IMR-90 (cell line): ENCODE measurements around the gene THEM4. TPM values are rescaled to one million over a fixed set of nuclear protein-coding genes. Genes with fewer than 3 reads are reported as not detected.

Source experiments
- ATAC-seq: fragments of 200-7000 bp; cut with Tn5 transposase; 2 replicates; pipeline ENCODE4 v1.9.1; 2020; ENCODE audit warnings: low read depth, mild to moderate bottlenecking, moderate library complexity
- BruUV-seq: library from RNA; stranded (reverse); fragments of 400-500 nt; replicated peaks from 2 replicates; lab custom pipeline; 2021; lab: Mats Ljungman, UMichigan
- CTCF ChIA-PET: fragments of 300-600 bp; formaldehyde crosslinking; extraction: SDS; loops from one replicate; lab custom pipeline; 2021; ENCODE audit warnings: antibody characterized with exemption; lab: Yijun Ruan, JAX
- POLR2A ChIA-PET: fragments of 300-600 bp; sonication (Branson Sonifier 250); formaldehyde crosslinking; loops from one replicate; lab custom pipeline; 2022; ENCODE audit warnings: antibody characterized with exemption; ENCODE audit not compliant: unreplicated experiment; lab: Charles Lee
- DNase-seq: peaks from one replicate; pipeline ENCODE4 v3.0.0; 2013
- H2AFZ ChIP-seq: replicated peaks from 2 replicates; pipeline ENCODE3; 2013; ENCODE audit warnings: low read length, mild to moderate bottlenecking; ENCODE audit not compliant: poor library complexity
- H2AK5ac ChIP-seq: 2 replicates; pipeline ENCODE4 v1.6.1; 2013; ENCODE audit warnings: low read depth, low read length, inconsistent platforms
- H2AK9ac ChIP-seq: replicated peaks from 2 replicates; pipeline ENCODE3; 2013; ENCODE audit warnings: mild to moderate bottlenecking, low read depth, low read length, moderate library complexity; ENCODE audit not compliant: poor library complexity
- H2BK120ac ChIP-seq: 2 replicates; pipeline ENCODE4 v1.6.1; 2013; ENCODE audit warnings: low read depth, low read length, inconsistent platforms
- H2BK15ac ChIP-seq: 3 replicates; pipeline ENCODE4 v1.6.1; 2013; ENCODE audit warnings: low read depth, low read length, inconsistent platforms
- H2BK20ac ChIP-seq: 2 replicates; pipeline ENCODE4 v1.6.1; 2013; ENCODE audit warnings: low read depth, mild to moderate bottlenecking, inconsistent platforms, low read length, moderate library complexity
- H2BK5ac ChIP-seq: 2 replicates; pipeline ENCODE4 v1.6.1; 2013; ENCODE audit warnings: mild to moderate bottlenecking, low read depth, low read length, inconsistent platforms; ENCODE audit not compliant: poor library complexity, severe bottlenecking
- H3K14ac ChIP-seq: replicated peaks from 2 replicates; pipeline ENCODE4 v1.6.1; 2013; ENCODE audit warnings: low read depth, low read length, inconsistent platforms
- H3K18ac ChIP-seq: 2 replicates; pipeline ENCODE4 v1.6.1; 2013; ENCODE audit warnings: low read depth, low read length, control low read depth
- H3K23ac ChIP-seq: 2 replicates; pipeline ENCODE4 v1.6.1; 2013; ENCODE audit warnings: low read depth, low read length, inconsistent platforms
- H3K27ac ChIP-seq: 2 replicates; pipeline ENCODE4 v1.5.1; 2013; ENCODE audit warnings: mild to moderate bottlenecking, control low read depth, low read length; ENCODE audit not compliant: insufficient read depth
- H3K27me3 ChIP-seq: 2 replicates; pipeline ENCODE4 v1.6.1; 2013; ENCODE audit warnings: low read length; ENCODE audit not compliant: control insufficient read depth, insufficient read depth
- H3K36me3 ChIP-seq: 2 replicates; pipeline ENCODE4 v1.6.1; 2013; ENCODE audit warnings: low read length, mixed read lengths; ENCODE audit not compliant: control insufficient read depth, insufficient read depth
- H3K4ac ChIP-seq: 2 replicates; pipeline ENCODE4 v1.6.1; 2013; ENCODE audit warnings: low read depth, low read length, inconsistent platforms
- H3K4me1 ChIP-seq: 2 replicates; pipeline ENCODE4 v1.6.1; 2013; ENCODE audit warnings: low read length, mixed read lengths; ENCODE audit not compliant: control insufficient read depth, insufficient read depth
- H3K4me2 ChIP-seq: 2 replicates; pipeline ENCODE4 v1.6.1; 2013; ENCODE audit warnings: low read depth, mild to moderate bottlenecking, control low read depth, low read length, moderate library complexity
- H3K4me3 ChIP-seq: 2 replicates; pipeline ENCODE4 v1.5.1; 2013; ENCODE audit warnings: low read depth, mild to moderate bottlenecking, control low read depth, low read length, moderate library complexity; ENCODE audit not compliant: insufficient read depth
- H3K56ac ChIP-seq: 2 replicates; pipeline ENCODE4 v1.6.1; 2013; ENCODE audit warnings: low read length, inconsistent platforms; ENCODE audit not compliant: insufficient read depth; ENCODE audit errors: extremely low read depth
- H3K79me1 ChIP-seq, 2 experiments: 2 replicates each; pipeline ENCODE4 v1.6.1; 2013; ENCODE audit warnings: low read length in 2 of 2, inconsistent platforms in 1 of 2, low read depth in 1 of 2
- H3K9ac ChIP-seq: 2 replicates; pipeline ENCODE4 v1.6.1; 2013; ENCODE audit warnings: low read depth, low read length, control low read depth
- H3K9me1 ChIP-seq: 2 replicates; pipeline ENCODE4 v1.6.1; 2013; ENCODE audit warnings: low read length, inconsistent platforms; ENCODE audit not compliant: insufficient read depth
- H3K9me3 ChIP-seq: 2 replicates; pipeline ENCODE4 v1.6.1; 2013; ENCODE audit warnings: low read length; ENCODE audit not compliant: control insufficient read depth, insufficient read depth
- H4K20me1 ChIP-seq: 2 replicates; pipeline ENCODE4 v1.6.1; 2013; ENCODE audit warnings: low read length, inconsistent platforms; ENCODE audit not compliant: insufficient read depth
- H4K5ac ChIP-seq: 2 replicates; pipeline ENCODE4 v1.6.1; 2013; ENCODE audit warnings: mild to moderate bottlenecking, low read depth, low read length, control low read depth
- H4K8ac ChIP-seq, 2 experiments: 2 replicates each; pipeline ENCODE4 v1.6.1; 2013; ENCODE audit warnings: low read depth in 2 of 2, low read length in 2 of 2, control low read depth in 1 of 2, inconsistent platforms in 1 of 2
- H4K91ac ChIP-seq: 2 replicates; pipeline ENCODE4 v1.6.1; 2013; ENCODE audit warnings: low read depth, low read length, inconsistent platforms; ENCODE audit not compliant: insufficient read depth
- BHLHE40 ChIP-seq: fragments of 150-350 bp; IDR thresholded peaks from 2 replicates; pipeline ENCODE4 v1.6.1; 2016; ENCODE audit warnings: mild to moderate bottlenecking, low read depth, low read length
- CEBPB ChIP-seq: IDR thresholded peaks from 2 replicates; pipeline ENCODE4 v1.6.1; 2012; ENCODE audit warnings: low read depth, low read length, improper control_type of control experiment
- FOS ChIP-seq: fragments of 150-350 bp; IDR thresholded peaks from 2 replicates; pipeline ENCODE4 v1.6.1; 2016; ENCODE audit warnings: low read depth, low read length
- POLR2A ChIP-seq: IDR thresholded peaks from 2 replicates; pipeline ENCODE4 v1.6.1; 2012; ENCODE audit warnings: mild to moderate bottlenecking, low read depth, low read length
- RFX5 ChIP-seq: IDR thresholded peaks from 2 replicates; pipeline ENCODE4 v1.8.0; 2012; ENCODE audit warnings: low read depth, mild to moderate bottlenecking, low read length, moderate library complexity
- WGBS, 2 experiments: methylation state at CpG; one replicate each; pipeline versions ENCODE4 v1.1.5 to v1.1.7; 2013; ENCODE audit warnings: missing lambda C conversion rate in 2 of 2; ENCODE audit not compliant: insufficient read length in 1 of 2; ENCODE audit errors: extremely low coverage in 2 of 2; 5-methylcytosine and 5-hydroxymethylcytosine counted together
- dilution Hi-C: fragments of 300-500 bp; cut with HindIII; formaldehyde crosslinking; loops from one replicate; pipeline ENCODE4 v1.14.3; 2018; ENCODE audit warnings: low sequenced_read_pairs; ENCODE audit not compliant: unreplicated experiment
- in situ Hi-C: fragments of 300-500 bp; cut with MboI; formaldehyde crosslinking; loops from 3 replicates; pipeline ENCODE4 v1.14.3; 2019; ENCODE audit warnings: low sequenced_read_pairs, inconsistent platforms, mixed read lengths
- intact Hi-C: fragments of 100-400 bp; cut with micrococcal nuclease; formaldehyde crosslinking; loops from 2 replicates; pipeline ENCODE4 v1.10.0; 2022
- polyA plus RNA-seq, 3 experiments: library from polyadenylated mRNA; depleted of rRNA; stranded (reverse); fragments of >200 nt; gene quantifications; 2 replicates each; pipeline ENCODE4 v1.2.3, GENCODE V29; 2012; ENCODE audit warnings: low replicate concordance in 1 of 3
- total RNA-seq: library from RNA; depleted of rRNA; stranded (reverse); fragments of >200 nt; gene quantifications from 2 replicates; pipeline ENCODE4 v1.2.3, GENCODE V29; 2012

The THEM4 gene
- total and polyA plus RNA-seq, 2 of the 4 experiments (the other 2 are of a cell fraction): 7.3 to 15.7 TPM

- no peak overlapping the region for H2BK20ac ChIP-seq
These were observed 22.3 kb downstream of the THEM4 start for GRCh38 chr1:151887028-151887427.

More at GRCh38 chr1:151887028-151887427, 22.3 kb downstream of the THEM4 start:
- Histone ChIP-seq H2BK15ac (no peak overlapping the region), H3K18ac (no peak overlapping the region), H3K4ac (no peak overlapping the region), H4K5ac (no peak overlapping the region), H3K4me3 (no peak overlapping the region), H4K91ac (no peak overlapping the region), H3K56ac (no peak overlapping the region), H3K4me2 (no peak overlapping the region), H3K14ac (no peak overlapping the region), H3K27me3 (no peaks in the 10 kb centered on the region), H3K23ac (no peak overlapping the region), H3K79me1 (no peaks in the 10 kb centered on the region), H3K9ac (no peak overlapping the region), H3K27ac (no peak overlapping the region), H3K9me1 (no peaks in the 10 kb centered on the region), H4K8ac (no peak overlapping the region), H3K4me1 (no peaks in the 10 kb centered on the region), H2AK5ac (no peak overlapping the region), H3K36me3 (peaks cover 3% of the 10 kb centered on the region), H2BK5ac (no peak overlapping the region), H2AK9ac (no peak overlapping the region), H3K9me3 (no peaks in the 10 kb centered on the region; the same call in 1 of the 2 replicates), H2AFZ (no peak overlapping the region), H4K20me1 (no peaks in the 10 kb centered on the region), H2BK120ac (no peak overlapping the region)
- BruUV-seq: no TSS peak
- in situ Hi-C loops: loop anchor here (10.0 kb wide), 1 partner anchor 118 kb away; no protein-coding TSS in a partner anchor
- TF ChIP-seq BHLHE40 (peak; percentile 8; the same call in 1 of the 2 replicates), CEBPB (peak; percentile 68), FOS (peak; percentile 9; the same call in 1 of the 2 replicates), POLR2A (no peak), RFX5 (no peak)
- CTCF ChIA-PET: interaction anchor here (0.7 to 2.0 kb wide), 3 partner anchors 10 to 458 kb away, joined by 3 to 6 read pairs (median 3); no protein-coding TSS in a partner anchor
- WGBS, 2 experiments: 57% methylated on average over 1 of the region's 1 CpG; no CpG with 5 or more reads in 1 of the 2 experiments
- dilution Hi-C loops: loop anchor here (25.0 kb wide), 1 partner anchor 100 kb away; the partner anchor contains the start of gene TDRKH
- POLR2A ChIA-PET: no interaction called here
- ATAC-seq (peak; percentile 65), DNase-seq (peak; percentile 64)
- intact Hi-C loops: no loop called here
